HG03159 (cell line): ENCODE data around the gene TPRG1L.

Experiments
- ATAC-seq: cut with Tn5 transposase; IDR thresholded peaks from one replicate; pipeline ENCODE4 v1.9.1; 2021; ENCODE audit warnings: mild to moderate bottlenecking, moderate library complexity; ENCODE audit not compliant: unreplicated experiment

TPRG1L gene

DNA sequence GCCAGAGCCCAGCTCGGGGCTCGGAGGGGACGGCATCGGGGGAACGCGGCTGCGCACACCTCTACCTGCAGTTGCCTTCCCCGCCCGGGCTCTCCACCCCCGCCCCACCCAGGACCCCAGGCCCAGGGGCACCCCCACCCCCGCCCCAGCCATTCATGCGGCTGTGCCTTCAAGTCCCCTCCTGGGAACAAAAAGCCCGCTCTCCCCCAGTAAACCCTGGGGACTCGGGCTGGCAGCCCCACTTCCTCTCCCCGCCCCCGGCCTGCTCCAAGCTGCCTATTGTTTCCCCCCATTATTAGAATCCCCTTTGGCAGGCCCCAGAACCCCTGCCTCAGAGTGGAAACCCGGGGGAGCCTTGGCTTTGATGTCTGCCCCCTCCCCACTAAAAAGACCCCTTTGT is 31.5 kb upstream of the TPRG1L start:
- no peak for ATAC-seq

GRCh38 chr1:3593745-3594144 is 31.1 kb upstream of the TPRG1L start:
- ATAC-seq = no peak

DNA sequence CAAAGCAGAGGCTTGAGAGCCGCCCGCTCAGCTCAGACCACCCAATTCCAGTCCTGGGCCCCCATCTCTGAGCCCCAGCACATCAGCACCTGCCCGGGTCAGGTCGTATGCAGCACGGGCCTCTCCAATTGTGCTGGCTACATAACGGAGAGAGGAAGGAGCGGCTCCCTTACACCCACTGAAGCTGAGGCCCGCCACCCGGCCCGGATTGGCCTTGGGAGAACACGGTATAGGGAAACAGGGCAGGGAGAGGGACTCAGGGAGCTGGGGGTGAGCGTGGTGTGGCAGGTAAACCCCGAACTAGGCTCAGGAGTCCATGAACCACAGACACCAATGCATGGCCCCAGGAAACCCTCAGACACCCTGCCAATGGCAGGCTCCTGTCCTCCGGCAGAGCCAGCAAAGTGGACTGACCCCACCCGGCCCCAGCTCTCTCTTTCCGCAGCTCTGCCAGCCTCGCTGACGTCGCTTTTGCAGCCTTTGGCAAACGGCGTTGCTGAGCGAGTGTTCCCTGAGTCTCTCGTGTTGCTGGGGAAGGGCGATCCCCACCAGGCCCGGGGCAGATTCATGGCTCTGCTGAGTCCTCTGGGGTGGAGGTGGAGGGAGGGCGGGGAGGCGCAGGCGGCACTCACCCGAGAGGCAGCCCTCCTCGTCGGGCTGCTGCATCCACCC is 30.0 kb upstream of the TPRG1L start:
- no peak for ATAC-seq

GRCh38 chr1:3595949-3596348 is 28.9 kb upstream of the TPRG1L start:
- ATAC-seq = no peak

DNA sequence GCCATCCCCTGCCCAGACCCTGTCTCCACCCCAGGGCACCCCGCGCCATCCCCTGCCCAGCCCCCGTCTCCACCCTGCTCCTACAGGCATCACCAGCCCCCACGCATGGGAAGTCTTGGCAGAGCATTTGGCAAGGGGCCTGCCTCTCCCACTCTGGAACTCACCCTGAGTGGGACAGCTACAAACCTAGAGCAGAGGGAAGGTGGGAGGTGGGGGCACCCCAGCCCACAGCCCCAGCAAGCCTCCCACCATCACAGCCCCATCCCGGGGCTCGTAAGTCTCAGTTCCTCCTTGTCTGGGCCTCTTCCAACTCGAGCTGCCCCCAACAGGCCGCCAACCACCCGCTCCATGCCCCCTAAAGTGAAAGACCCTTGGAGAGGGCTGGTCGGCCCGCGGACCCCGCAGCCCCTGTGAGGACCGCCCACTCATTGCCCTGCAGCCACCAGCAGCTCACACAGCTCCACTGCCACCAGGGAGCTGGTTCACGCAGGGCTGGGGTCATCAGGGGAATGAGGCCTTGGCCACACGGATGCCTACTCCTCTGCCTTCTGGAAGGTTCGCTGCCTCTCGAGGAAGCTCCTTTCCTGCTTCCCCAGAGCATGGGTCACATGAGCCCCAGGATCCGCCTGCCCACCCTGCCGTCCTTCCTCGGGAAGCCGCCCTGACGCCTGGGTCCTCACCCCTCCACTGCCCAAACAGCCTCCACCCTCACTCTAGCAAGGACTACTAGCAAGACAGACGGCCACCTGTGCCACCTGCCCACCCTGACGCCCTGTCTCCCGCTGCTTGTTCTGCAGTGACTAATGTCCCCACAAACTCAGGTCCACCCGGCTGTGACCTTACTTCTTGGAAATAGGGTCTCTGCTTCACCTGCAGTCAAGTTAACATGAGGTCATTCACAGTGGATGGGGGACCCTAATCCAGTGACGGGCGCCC is 27.9 kb upstream of the TPRG1L start:
- no peak for ATAC-seq

DNA sequence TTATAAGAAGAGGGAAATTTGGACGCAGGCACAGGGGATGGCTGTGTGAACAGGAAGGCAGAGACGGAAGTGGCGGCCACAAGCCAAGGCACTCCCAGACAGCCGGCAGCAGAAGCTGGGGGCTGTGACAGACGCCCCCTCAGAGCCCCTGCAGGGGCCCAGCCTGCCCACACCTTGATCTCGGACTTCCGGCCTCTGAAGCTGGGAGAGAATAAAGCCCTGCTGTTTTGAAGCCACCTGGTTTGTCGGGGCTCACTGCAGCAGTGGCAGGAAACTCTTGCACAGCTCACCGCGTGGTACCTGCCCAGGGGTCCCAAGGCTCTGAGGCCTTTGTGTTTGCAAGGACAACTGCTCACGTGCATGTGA is 27.2 kb upstream of the TPRG1L start:
- no peak for ATAC-seq

- no peak for ATAC-seq
These were observed 26.7 kb upstream of the TPRG1L start for GRCh38 chr1:3598051-3598491.

GRCh38 chr1:3598522-3599285 is 26.1 kb upstream of the TPRG1L start:
- no peak for ATAC-seq

GRCh38 chr1:3599286-3599811 is 25.5 kb upstream of the TPRG1L start:
- no peak for ATAC-seq

- ATAC-seq = no peak
These were observed 25.0 kb upstream of the TPRG1L start for GRCh38 chr1:3599816-3600215.

GRCh38 chr1:3600354-3600753 is 24.5 kb upstream of the TPRG1L start:
- ATAC-seq = no peak

DNA sequence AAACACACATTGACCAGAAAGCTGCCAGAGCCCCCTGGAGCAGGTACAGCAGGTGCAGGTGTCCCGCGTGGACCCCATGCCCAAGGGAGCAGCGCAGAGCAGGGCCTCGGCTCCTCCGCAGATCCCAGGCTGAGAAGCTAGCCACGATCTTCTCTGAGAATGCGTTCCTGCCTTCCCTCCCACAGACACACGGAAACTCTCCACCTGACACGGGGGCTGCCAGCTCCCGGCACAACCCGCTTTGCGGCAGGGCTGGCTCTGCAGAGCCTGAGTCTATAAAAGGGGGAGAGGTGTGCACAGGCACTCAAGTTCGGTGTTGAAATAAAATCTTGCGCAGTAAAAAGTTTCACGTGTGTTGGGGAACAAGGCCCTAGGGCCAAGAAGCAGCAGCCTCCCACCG is 23.1 kb upstream of the TPRG1L start:
- ATAC-seq = no peak

GRCh38 chr1:3602375-3602774 is 22.4 kb upstream of the TPRG1L start:
- ATAC-seq = no peak

DNA sequence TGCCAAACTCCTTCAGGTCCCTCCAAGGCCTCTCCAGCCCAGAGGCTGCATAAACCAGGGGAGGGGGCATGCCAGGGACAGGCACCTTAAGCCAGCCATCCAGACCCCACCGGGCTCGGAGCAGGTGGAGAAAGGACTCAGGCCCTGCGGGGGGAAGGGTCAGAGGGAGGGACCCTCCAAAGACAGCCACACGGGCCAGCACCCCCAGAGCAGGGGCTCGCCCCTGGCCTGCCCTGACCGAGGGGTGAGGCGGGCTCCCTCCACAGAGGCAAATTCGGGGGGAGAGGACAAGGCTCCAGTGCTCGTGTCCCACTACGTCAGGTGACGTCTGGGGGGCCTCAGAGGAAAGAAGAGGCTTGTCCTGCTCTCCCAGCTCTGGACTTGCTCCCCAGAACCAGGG is 21.7 kb upstream of the TPRG1L start:
- no peak for ATAC-seq

DNA sequence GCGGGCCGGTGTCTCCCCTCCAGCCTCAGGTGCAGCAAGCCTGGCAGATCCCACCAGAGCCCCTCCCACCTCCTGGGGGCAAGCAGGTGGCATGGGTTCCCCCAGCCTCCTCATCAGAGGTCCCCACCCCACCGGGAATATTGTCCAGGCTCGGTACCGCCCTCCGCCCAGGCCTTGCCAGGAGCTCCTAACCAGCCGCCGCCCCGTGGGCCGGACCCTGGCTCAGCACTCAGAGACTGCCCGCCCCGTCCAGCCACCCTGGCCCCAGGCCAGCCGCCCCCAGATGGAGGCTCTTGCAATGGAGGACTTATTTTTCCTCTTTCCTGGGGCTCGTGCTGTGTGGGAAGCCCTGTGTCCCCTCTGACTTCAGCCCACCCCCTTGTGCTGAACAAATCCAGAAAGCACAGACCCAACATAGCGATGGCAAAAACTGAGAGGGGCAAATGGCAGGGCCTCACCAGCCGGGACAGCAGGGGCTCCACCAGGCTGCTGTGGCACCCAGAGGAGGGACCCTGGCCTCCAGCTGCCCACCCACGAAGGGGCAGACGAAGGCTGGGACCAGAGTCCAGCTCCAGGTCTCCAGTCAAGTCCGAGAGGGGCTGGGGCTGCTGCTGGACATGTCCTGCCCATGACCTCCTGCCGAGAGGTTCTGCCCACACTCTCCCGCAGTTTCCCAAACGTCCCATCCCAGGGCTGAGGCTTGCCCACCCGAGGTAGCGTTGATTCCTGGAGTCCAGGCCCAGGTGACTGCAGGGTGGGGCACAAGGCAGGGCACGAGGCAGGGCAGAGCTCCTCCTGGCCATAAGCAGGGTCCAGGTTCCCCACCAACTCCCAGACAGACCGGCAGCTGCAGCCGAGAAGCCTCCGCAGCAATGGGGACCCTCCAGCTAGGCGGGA is 21.0 kb upstream of the TPRG1L start:
- ATAC-seq = no peak

DNA sequence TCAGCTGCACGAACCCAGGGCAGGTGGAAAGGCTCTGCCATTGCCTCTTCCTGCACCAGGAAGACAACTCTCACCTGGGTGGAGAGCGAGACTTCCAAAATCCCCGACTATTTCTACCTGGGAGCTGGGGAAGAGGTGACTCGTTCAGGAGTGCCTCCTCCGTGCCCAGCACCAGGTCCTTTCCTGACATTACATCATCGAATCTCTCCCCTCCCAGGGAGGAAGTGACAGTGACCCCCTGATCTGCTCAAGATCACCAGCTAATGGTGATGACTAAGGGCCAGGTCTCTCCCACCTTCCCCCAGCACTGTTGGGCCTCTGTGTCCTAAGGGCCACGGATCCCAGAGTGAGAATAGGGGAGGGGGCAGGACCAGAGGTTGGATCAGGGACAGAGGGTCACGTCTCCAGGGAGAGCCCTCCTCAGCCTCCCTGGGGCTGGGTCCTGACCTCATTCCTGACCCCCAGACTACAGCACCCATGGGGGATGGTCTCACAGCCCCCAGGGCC is 20.3 kb upstream of the TPRG1L start:
- no peak for ATAC-seq

- ATAC-seq = no peak
These were observed 19.6 kb upstream of the TPRG1L start for GRCh38 chr1:3604997-3605823.

GRCh38 chr1:3606779-3607702 is 17.8 kb upstream of the TPRG1L start:
- ATAC-seq = no peak
